Upper lobe of left lung (tissue), 6 donors: ENCODE measurements around the gene DHTKD1. TPM values are rescaled to one million over a fixed set of nuclear protein-coding genes. Genes with fewer than 3 reads are reported as not detected.

ENCODE experiments used
- ATAC-seq, 2 donors: fragments of 200-7000 bp; cut with Tn5 transposase; one replicate each; pipeline ENCODE4 v1.9.1; 2022; ENCODE audit warnings: mild to moderate bottlenecking in 2 of 2, moderate library complexity in 2 of 2; ENCODE audit not compliant: low FRiP score in 2 of 2
- DNase-seq, 2 donors: peaks; one replicate each; pipeline ENCODE4 v3.0.0-alpha.2; 2019 to 2020
- H3K27ac ChIP-seq, 4 donors: fragments of 200-600 bp; sonication (generic); one replicate each; pipeline ENCODE4 v1.5.1; 2016 to 2019
- H3K27me3 ChIP-seq, 4 donors: fragments of 200-600 bp; sonication (generic); one replicate each; pipeline ENCODE4 v1.5.1; 2017 to 2019
- H3K36me3 ChIP-seq, 4 donors: fragments of 200-600 bp; sonication (generic); one replicate each; pipeline ENCODE4 v1.5.1; 2016 to 2019
- H3K4me1 ChIP-seq, 4 donors: fragments of 200-600 bp; sonication (generic); one replicate each; pipeline ENCODE4 v1.5.1; 2018 to 2019
- H3K4me3 ChIP-seq, 4 donors: fragments of 200-600 bp; sonication (generic); one replicate each; pipeline ENCODE4 v1.5.1; 2017 to 2019; ENCODE audit warnings: mild to moderate bottlenecking in 2 of 4, moderate library complexity in 1 of 4
- H3K9me3 ChIP-seq, 4 donors: fragments of 200-600 bp; sonication (generic); one replicate each; pipeline ENCODE4 v1.5.1; 2018 to 2019
- EP300 ChIP-seq, 4 donors: sonication (generic); formaldehyde crosslinking; IDR thresholded peaks; one replicate each; pipeline ENCODE4 v1.5.1; 2017; ENCODE audit warnings: antibody characterized with exemption in 4 of 4, control low read depth in 2 of 4
- POLR2A ChIP-seq, 4 donors: fragments of 450-650 bp; IDR thresholded peaks; one replicate each; pipeline ENCODE4 v1.5.1; 2016 to 2017; ENCODE audit warnings: antibody characterized with exemption in 4 of 4, mild to moderate bottlenecking in 2 of 4
- POLR2AphosphoS5 ChIP-seq, 2 donors: sonication (generic); formaldehyde crosslinking; IDR thresholded peaks; one replicate each; pipeline ENCODE4 v1.5.1; 2017; ENCODE audit warnings: antibody characterized with exemption in 2 of 2
- WGBS, 2 donors: methylation state at CpG; one replicate each; pipeline ENCODE4 v1.1.5; 2017 to 2018; 5-methylcytosine and 5-hydroxymethylcytosine counted together
- total RNA-seq, 6 donors: library from RNA; depleted of rRNA in 4 of 6; stranded (reverse); fragments of >200 nt in 4 of 6; gene quantifications; one replicate each; pipeline versions ENCODE4 v1.1.0 to v1.2.1, GENCODE V29; 2016 to 2021
- TF ChIP-seq, protein P1 (sequence below), 6 experiments: fragments of 450-650 bp in 4 of 6; fragments of 200-600 bp in 2 of 6; sonication (generic) in 2 of 6; IDR thresholded peaks; one replicate each; pipeline ENCODE4 v1.5.1; 2016 to 2019; ENCODE audit warnings: antibody characterized with exemption in 6 of 6
- donor health status: DM: no; HTN: no; CAD: no; lungs with moderate emphysema.
- donor health status: DM: no; HTN: yes; CAD: no; lungs with severe emphysema.

The DHTKD1 gene
- total RNA-seq, 6 donors from 2014 or later: 14.5 to 95.3 (median 22.6) TPM

DNA sequence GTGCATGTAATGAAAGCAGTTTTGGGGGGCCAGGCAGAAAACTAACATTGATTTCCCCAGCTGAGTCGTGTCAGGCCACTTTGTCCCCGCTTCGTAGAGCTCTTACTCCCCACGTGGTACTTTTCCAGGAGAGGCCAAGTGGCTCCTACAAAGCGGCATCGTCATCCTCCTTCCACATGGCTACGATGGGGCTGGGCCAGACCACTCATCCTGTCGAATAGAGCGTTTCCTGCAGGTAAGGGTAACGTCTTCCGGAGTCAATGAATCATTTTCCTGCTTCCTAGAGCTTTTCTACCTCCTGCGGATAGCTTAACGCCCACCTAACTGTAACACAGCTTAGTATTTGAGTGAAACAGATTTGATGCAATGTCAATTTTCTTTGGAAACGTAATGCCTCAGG is 39.0 kb downstream of the DHTKD1 start:
- Histone ChIP-seq H3K27me3 (no peaks in the 10 kb centered on the region), H3K4me3 (no peak overlapping the region), H3K36me3 (peaks cover 4 to 83% (median 61%) of the 10 kb centered on the region in 4 donors), H3K27ac (no peak overlapping the region), H3K4me1 (no peaks in the 10 kb centered on the region), H3K9me3 (no peaks in the 10 kb centered on the region)
- no peak for DNase-seq
- ATAC-seq: no peak
- WGBS, 2 donors: 85 to 89% methylated on average over 14 of the region's 14 CpGs
- TF ChIP-seq, protein P1, sequence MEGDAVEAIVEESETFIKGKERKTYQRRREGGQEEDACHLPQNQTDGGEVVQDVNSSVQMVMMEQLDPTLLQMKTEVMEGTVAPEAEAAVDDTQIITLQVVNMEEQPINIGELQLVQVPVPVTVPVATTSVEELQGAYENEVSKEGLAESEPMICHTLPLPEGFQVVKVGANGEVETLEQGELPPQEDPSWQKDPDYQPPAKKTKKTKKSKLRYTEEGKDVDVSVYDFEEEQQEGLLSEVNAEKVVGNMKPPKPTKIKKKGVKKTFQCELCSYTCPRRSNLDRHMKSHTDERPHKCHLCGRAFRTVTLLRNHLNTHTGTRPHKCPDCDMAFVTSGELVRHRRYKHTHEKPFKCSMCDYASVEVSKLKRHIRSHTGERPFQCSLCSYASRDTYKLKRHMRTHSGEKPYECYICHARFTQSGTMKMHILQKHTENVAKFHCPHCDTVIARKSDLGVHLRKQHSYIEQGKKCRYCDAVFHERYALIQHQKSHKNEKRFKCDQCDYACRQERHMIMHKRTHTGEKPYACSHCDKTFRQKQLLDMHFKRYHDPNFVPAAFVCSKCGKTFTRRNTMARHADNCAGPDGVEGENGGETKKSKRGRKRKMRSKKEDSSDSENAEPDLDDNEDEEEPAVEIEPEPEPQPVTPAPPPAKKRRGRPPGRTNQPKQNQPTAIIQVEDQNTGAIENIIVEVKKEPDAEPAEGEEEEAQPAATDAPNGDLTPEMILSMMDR (IDR thresholded peaks at IDR 0.05): no peak
- no peak for TF ChIP-seq EP300 (IDR thresholded peaks at IDR 0.05)

GRCh38 chr10:12109286-12109685 is 40.5 kb downstream of the DHTKD1 start:
- no peak for ATAC-seq
- WGBS, 2 donors: 94 to 97% methylated on average over 5 of the region's 5 CpGs
- no peak for DNase-seq
- H3K36me3 ChIP-seq: peaks cover 3 to 81% (median 59%) of the 10 kb centered on the region in 4 donors
- H3K9me3 ChIP-seq: no peaks in the 10 kb centered on the region
- no peak overlapping the region for H3K27ac ChIP-seq
- TF ChIP-seq POLR2AphosphoS5 (IDR thresholded peaks at IDR 0.05): no peak
- TF ChIP-seq EP300 (IDR thresholded peaks at IDR 0.05): no peak
- TF ChIP-seq, protein P1 (IDR thresholded peaks at IDR 0.05): no peak
- TF ChIP-seq POLR2A (IDR thresholded peaks at IDR 0.05): no peak
- H3K4me1 ChIP-seq: no peaks in the 10 kb centered on the region
- no peaks in the 10 kb centered on the region for H3K27me3 ChIP-seq
- no peak overlapping the region for H3K4me3 ChIP-seq

GRCh38 chr10:12111528-12111927 is 42.8 kb downstream of the DHTKD1 start:
- DNase-seq (no peak), ATAC-seq (no peak)
- Histone ChIP-seq H3K9me3 (no peaks in the 10 kb centered on the region), H3K4me1 (no peaks in the 10 kb centered on the region), H3K4me3 (no peak overlapping the region), H3K27me3 (no peaks in the 10 kb centered on the region), H3K36me3 (peaks cover 3 to 66% (median 41%) of the 10 kb centered on the region in 4 donors), H3K27ac (no peak overlapping the region)
- TF ChIP-seq, protein P1 (IDR thresholded peaks at IDR 0.05): no peak
- TF ChIP-seq POLR2AphosphoS5 (IDR thresholded peaks at IDR 0.05) (no peak), EP300 (IDR thresholded peaks at IDR 0.05) (no peak), POLR2A (IDR thresholded peaks at IDR 0.05) (no peak)

DNA sequence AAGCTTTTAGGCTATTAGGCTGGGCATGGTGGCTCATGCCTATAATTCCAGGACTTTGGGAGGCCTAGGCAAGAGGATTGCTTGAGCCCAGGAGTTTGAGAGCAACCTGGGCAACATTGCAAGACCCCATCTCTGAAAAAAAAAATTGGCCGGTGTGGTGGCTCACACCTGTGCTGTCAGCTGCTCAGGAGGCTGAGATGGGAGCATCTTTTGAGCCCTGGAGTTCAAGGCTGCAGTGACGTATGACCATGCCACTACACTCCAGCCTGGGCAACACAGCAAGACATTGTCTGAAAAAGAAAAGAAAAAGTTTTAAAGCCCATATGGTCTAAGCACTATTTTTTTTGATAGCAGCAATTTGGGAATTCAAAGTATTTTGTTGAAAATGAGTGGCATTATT is 44.9 kb downstream of the DHTKD1 start:
- no peak for TF ChIP-seq POLR2A (IDR thresholded peaks at IDR 0.05)
- TF ChIP-seq, protein P1 (IDR thresholded peaks at IDR 0.05): no peak
- TF ChIP-seq EP300 (IDR thresholded peaks at IDR 0.05): no peak
- no peaks in the 10 kb centered on the region for H3K27me3 ChIP-seq
- H3K27ac ChIP-seq: no peak overlapping the region
- H3K9me3 ChIP-seq: no peaks in the 10 kb centered on the region
- ATAC-seq: no peak
- DNase-seq: no peak
- peaks cover 3 to 63% (median 30%) of the 10 kb centered on the region in 4 donors for H3K36me3 ChIP-seq
- H3K4me1 ChIP-seq: no peaks in the 10 kb centered on the region
- 87 to 97% methylated on average over 2 of the region's 2 CpGs for WGBS, 2 donors
- H3K4me3 ChIP-seq: no peak overlapping the region

DNA sequence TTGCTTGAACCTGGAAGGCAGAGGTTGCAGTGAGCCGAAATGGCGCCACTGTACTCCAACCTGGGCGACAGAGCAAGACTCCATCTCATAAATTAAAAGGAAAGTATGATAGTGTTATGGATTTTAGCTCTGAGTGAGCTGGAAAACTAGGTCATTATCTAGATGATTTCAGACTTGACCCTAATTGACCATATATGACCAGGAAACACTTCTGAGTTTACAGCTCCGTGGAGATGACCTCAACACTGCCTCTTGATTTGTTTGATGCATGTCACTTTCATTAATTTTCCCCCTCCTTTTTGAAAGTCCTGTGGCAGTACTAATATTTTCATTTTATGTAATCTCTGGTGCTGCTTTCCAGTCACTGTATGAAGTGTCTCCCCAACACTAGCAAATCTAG is 52.9 kb downstream of the DHTKD1 start:
- H3K4me1 ChIP-seq: no peaks in the 10 kb centered on the region
- DNase-seq: no peak
- peaks cover 6 to 43% (median 29%) of the 10 kb centered on the region in 4 donors for H3K36me3 ChIP-seq

More for the DNA sequence above, 52.9 kb downstream of the DHTKD1 start:
- ATAC-seq: no peak
- Histone ChIP-seq H3K27me3 (no peaks in the 10 kb centered on the region), H3K27ac (no peak overlapping the region), H3K4me3 (no peak overlapping the region), H3K9me3 (no peaks in the 10 kb centered on the region)
- TF ChIP-seq POLR2AphosphoS5 (IDR thresholded peaks at IDR 0.05): no peak
- TF ChIP-seq EP300 (IDR thresholded peaks at IDR 0.05): no peak
- TF ChIP-seq, protein P1 (IDR thresholded peaks at IDR 0.05): no peak
- TF ChIP-seq POLR2A (IDR thresholded peaks at IDR 0.05): no peak
- 87 to 90% methylated on average over 4 of the region's 4 CpGs for WGBS, 2 donors
